Amniotic epithelial cell (primary cell): Measurements from ENCODE around the gene SLC7A7.
"Not testable (repeated sequence)": the region's sequence is repeated elsewhere in the genome, so short reads cannot be mapped to it uniquely, and the experiment has no call there.

Experiments used
- DNase-seq: peaks from one replicate; pipeline ENCODE4 v3.0.0-alpha.2; 2010; ENCODE audit warnings: low read depth

The SLC7A7 gene

DNA sequence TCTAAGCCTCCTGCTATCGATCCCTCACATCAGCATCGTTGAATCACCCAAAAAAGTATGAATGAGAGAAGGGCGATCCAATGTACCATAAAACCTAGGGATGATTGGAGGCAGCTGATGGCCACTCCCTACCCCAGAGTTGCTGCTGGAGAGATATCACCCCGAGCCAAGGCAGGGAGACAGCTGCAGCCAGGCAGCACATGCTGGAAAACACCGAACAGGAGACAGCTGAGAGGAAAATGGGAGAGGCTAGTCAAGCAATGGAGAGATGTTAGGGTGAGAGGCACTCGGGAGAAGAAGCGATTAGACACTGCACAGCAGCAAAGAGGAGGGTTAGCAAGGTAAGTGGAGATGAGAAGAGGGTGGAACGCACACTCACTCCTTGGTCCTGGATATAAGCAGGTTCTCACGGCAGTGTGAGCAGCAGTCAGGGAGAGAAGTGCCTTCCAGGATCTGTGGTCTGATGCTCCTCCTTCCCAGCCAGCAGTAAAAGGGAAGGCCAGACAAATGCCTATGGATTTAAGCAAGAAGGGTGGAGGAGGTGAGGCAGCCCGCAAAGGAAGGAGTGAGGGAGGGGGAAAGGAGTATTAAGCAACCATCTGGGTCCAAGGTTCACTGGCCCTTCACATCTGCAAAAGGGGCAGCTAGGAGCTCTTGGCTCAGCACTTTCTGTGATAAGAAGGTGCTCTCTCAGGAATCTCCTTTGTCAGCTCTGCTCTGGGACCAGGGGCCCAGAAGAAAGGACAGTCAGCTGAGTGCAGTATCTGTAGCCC, at the start of gene SLC7A7:
Gene SLC7A7 (minus strand): TSS at position 495 of the 773 bp plus-strand sequence. CDS start 2,037 bp downstream, outside the sequence.
- peak; percentile 87 for DNase-seq

DNA sequence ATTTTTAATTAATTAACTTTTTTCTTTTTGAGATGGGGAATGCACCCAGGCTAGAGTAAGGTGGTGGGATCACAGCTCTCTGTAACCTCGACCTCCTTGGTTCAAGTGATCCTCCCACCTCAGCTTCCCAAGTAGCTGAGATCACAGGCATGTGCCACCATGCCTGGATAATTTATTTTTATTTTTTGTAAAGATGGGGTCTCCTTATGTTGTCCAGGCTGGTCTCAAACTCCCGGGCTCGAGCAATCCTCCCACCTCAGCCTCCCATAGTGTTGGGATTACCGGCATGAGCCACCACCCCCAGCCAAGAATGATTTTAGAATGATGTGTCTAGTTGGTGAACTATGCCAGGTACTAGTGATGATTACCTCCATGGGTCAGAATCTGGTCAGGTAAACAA, 49.7 kb upstream of the SLC7A7 start:
- no peak for DNase-seq

DNA sequence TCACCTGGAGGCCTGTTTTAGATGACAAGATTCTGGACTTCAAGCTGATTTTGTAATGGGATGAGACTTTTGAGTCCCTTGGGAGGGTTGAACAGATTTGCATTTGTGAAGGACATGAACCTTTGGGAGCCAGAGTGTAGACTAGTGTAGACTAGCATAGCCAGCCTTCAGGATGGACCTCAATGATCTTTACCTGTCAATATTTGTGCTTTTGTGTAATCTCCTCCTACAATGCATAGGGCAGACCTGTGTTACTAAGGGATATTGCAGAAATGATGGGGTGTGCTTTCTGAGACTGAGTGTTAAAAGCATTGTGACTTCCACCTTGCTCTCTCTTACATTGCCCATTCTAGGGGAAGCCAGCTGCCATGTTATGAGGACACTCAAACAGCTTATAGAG, 46.4 kb upstream of the SLC7A7 start:
- no peak for DNase-seq

DNA sequence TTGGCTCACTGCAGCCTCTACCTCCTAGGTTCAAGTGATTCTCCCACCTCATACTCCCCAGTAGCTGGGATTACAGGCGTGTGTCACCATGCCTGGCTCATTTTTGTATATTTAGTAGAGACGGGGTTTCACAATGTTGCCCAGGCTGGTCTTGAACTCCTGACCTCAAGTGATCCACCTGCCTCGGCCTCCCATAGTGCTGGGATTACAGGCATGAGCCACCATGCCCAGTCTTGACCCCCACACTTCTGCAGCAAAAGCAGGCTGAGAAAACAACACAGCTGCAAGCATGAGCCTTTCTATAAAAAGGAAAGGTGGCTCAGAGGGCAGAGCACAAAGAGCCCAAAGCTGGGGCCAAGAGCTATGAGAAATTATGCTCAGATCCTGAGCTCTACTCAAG, 45.1 kb upstream of the SLC7A7 start:
- DNase-seq = not testable (repeated sequence)

DNA sequence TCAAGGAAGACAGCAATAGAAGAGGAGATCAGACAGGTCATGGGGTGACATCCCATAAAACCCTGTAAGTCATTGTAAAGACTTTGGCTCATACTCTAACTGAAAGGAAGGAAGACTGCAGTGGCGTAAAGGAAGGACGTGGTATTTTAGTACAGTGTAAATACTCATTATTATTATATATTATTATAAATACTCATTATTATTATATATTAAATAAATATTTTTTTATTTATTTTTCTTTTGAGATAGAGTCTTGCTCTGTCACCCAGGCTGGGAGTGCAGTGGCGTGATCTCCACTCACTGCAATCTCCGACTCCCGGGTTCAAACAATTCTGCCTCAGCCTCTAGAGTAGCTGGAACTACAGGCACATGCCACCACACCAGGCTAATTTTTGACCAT, 41.2 kb upstream of the SLC7A7 start:
- no peak for DNase-seq

DNA sequence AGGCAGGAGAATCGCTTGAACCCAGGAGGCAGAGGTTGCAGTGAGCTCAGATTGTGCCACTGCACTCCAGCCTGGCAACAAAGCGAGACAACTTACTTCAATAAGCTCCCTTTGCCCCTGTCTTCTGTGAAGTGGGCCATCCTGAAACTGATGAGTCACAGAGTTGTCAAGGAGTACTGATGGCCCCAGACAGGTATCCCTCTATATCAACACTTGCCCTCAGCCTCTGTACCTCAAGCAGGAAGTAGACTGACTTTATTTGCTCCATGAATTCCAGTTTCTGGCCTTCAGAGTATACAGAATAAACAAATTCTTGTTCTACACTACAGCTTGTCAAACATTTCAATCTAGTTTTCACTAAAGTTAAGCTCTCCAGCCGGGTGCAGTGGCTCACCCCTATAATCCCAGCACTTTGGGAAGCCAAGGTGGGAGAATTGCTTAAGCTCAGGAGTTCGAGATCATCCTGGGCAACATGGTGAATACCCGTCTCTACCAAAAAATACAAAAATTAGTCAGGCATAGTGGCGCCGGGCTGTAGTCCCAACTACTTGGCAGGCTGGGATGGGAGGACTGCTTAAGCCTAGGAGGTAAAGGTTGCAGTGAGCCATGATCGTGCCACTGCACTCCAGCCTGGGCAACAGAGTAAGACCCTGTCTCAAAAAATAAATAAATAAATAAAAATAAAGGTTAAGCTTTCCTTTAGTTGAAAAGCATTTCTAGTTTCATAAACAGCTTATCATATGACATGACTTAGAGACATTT, 39.9 kb upstream of the SLC7A7 start:
- no peak for DNase-seq

DNA sequence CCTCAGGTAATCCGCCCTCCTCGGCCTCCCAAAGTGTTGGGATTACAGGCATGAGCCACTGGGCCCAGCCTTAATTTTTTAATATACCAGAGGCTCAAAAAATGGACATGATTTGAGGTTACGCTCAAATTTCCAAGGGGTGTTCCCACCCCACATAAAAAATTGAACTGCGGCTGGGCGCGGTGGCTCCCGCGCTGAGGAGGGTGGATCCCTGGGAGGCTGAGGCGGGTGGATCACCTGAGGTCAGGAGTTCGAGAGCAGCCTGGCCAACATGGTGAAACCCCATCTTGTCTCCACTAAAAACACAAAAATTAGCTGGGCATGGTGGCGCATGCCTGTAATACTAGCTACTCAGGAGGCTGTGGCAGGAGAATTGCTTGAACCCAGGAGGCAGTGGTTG, 39.1 kb upstream of the SLC7A7 start:
- DNase-seq = not testable (repeated sequence)

DNA sequence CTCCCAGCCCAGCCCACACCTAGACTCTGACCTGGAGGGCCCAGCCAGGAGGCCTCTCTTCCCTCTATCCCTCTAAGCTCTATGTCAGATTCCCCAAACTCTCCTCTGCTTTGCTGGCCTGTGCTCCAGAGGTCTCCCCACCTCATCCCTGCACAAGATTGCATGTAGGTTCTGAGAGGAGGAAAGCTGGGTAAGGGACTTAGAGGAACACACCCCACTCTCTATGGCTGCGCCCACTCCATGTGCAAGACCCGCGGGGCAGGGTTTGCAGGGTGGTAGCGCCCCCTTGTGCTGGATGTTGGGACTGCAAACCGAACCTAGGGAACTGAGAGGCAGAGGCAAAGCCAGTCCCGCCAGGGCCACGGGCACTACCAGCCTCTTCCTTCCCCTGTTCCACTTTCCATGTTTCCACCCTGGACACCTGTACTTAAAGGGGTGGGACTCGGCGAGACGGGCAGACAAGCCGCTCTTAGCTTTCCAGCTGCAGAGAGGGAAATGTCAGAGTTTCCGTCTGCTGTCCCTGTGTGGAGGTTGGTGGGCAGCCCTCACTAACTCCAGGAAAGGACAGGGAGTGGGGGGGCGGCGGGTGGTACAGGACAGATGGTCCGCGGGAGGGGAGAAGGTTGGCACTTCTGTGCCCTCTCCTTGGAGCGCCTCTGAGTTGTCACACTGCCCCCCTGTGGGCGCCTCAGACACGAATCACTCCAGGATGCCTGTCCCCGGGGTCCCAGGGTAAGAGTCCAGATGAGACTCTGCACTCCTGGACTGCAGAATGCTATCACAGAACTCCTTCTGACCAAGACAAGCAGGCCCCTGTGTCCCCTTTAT, 37.9 kb upstream of the SLC7A7 start:
- DNase-seq = peak; percentile 72

DNA sequence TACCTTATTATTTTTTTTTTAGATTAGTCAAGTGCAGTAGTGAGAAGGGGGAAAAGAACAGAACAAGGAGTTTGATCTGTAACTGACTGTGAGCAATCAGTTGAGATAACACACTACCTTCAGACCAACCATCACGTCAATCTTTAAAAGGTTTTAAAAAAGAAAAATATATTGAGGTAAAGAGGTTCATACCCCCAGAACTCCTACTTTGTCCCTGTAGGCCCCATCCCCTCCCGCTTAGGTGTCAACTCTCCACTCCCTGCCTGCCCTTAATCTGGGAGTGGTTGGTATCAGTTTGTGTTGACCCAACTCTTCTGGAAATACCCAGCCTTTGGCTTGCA, 37.3 kb upstream of the SLC7A7 start:
- no peak for DNase-seq

DNA sequence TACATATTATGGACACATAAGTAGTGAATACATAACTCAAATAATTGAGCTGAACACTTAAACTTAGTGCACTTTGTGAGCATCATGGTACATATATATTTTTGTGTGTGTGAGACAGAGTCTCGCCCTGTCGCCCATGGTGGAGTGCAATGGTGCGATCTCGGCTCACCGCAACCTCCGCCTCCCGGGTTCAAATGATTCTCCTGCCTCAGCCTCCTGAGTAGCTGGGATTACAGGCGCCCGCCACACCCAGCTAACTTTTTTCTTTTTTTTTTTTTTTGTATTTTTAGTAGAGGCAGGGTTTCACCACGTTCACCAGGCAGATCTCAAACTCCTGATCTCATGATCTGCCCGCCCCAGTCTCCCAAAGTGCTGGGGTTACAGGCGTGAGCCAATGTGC, 36.9 kb upstream of the SLC7A7 start:
- not testable (repeated sequence) for DNase-seq

DNA sequence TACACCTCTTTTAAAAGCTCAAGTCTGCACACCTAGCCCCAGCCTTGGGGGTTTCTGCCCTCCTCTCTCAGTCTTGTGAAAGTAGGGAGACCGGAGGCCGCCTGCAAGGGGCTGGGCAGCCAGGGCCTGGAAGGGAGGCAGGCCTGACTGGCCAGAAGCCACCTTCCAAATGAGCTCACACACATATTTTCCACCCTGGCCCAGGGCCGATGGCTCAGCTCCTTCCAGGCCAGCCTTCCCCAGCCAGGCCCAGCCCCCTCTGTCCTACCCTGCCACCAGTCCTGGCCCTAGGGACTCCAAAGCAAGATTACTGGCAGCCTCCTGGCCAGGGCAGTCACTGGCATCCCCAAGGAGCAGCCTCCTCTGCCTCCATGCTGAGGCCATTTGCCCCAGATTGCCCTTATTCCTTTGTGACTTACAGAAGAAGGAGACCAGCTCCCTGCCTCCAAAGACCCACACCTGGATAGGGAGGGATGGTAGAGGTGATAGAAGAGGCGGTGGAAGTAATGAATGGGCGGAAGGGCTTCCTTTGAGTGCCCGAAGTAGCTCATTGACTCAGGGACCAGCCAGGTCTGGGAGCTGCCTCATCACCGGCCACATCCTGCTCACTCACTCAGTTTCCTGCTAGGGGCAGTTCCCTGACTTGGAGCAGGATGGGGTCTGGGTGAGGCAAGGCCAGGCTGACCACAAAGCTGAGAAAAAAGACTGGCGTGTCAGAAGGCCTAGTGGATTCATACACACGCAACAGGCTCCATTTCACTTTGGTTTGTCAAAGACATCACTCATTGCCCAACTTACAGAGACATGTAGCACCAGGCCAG, 35.9 kb upstream of the SLC7A7 start:
- peak; percentile 94 for DNase-seq

DNA sequence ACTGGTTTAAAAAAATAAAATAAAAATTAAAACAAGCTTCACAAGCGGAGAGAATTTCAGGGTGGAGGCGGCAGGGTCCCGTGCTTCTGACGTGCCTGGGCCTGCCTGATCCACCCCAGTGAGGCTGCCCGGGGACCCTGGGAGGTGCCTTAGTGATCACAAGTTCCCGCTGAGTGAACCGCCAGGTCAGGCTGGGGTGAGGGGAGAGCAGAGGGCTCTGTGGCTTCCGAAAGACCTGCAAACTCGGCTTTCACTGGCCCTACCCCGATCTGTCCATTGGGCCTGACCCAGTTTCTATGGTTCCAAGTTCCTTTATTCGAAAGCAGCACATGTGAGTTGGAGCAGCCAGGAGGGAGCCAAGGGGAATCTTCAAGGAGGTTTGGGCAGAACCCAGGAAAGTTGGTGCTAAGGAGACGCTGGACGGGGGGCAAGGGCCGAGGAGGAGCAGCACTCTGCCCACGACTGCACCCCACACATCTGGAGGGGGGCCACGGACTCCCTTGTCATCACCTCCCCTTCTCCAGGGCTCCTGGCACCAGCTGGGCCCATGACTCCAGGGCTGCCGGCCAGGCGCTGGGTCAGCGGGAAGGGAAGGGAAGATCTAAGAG, 34.1 kb upstream of the SLC7A7 start:
- no peak for DNase-seq

DNA sequence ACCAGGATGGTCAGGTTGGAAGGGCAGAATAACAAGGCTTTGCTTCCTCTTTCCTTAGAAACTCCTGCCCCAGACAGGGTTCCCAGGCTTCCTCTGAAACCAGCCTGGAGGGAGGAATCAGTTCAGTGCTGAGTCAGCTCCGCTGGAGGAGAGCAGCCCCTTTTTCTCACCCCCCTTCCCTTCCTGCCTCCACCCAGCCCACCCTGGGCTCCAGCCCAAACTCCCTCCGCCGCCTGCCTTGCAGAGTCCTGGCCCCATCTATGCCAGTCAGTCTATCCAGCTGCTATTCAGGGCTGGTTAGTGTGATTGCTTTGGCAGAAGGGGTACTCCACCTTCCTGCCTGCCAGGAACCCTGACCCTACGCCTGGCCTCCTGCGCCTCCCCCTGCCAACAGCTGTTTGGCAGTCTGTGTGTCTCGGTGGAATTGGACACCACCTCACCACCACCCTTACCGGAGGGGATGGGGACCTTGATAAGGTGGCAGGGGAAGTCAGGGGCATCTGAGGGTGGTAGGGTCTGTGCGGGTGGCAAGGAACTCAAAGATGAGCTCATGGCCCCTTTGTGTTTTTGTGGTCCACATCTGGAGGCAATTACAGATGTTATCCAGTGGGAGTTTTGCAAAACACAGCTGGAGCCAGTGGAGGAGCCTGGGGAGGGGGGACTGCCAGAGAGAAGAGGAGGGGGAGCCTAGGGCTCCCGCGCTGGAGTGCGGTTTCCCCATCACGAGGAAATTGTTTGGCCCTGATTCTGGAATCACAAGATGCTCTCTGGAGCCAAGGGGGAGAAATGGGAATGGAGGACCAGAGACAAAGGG, 33.3 kb upstream of the SLC7A7 start:
- peak; percentile 81 for DNase-seq

DNA sequence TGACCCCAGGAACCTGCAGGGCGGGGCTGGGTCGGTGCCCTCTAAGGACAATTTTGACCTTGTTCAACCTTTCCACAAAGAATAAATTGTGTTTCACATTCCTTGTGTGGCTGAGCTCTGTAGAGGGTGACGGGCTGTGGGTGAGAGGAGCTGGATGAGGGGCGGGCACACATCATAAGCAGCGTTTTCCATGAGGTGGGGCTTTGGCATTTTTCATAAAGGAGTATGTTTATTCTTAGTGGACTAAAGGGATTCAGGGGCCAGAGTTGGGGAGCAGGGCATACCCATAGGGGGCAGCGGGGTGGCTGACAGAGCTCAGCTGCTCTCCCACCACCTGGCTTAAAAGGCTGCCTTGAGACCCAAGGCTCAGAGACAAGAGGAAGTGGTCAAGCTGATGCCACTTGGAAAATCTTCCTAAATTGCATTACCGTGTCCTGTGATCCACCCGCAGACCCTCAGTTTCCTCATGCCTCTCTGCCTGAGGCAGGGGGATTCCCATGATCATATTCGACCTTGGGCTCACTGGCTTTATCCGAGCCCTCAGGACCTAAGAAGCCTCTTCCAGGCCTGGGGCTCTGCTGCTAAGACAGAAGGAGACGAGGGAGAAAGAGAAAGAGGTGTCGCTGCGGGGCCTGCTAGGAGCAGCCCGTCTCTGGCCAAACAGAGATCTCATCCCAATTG, 32.6 kb upstream of the SLC7A7 start:
- DNase-seq = peak; percentile 61

DNA sequence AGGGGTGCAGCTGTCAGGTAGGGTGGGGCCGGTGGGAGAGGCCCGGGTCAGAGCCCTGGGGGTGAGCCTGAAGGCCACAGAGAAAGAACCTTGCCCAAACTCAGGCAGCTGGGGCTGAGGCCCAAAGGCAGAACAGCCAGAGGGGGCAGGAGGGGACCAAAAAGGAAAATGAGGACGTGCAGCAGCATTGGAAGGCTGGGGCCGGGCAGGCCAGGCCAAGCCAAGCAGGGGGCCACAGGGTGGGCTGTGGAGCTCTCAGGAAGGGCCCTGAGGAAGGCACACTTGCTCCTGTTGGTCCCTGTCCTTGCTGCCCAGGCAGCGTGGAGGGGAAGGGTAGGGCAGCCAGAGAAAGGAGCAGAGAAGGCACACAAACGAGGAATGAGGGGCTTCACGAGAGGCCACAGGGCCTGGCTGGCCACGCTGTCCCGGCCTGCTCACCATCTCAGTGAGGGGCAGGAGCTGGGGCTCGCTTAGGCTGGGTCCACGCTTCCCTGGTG, 31.6 kb upstream of the SLC7A7 start:
- DNase-seq = no peak

DNA sequence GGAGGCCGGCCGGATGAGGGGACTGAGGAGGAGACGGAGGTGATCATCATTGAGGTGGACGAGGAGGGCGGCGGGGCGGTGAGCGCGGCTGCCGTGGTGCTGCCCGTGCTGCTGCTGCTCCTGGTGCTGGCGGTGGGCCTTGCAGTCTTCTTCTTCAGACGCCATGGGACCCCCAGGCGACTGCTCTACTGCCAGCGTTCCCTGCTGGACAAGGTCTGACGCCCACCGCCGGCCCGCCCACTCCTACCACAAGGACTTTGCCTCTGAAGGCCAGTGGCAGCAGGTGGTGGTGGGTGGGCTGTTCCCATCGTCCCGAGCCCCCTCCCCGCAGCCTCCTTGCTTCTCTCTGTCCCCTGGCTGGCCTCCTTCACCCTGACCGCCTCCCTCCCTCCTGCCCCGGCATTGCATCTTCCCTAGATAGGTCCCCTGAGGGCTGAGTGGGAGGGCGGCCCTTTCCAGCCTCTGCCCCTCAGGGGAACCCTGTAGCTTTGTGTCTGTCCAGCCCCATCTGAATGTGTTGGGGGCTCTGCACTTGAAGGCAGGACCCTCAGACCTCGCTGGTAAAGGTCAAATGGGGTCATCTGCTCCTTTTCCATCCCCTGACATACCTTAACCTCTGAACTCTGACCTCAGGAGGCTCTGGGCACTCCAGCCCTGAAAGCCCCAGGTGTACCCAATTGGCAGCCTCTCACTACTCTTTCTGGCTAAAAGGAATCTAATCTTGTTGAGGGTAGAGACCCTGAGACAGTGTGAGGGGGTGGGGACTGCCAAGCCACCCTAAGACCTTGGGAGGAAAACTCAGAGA, 30.8 kb upstream of the SLC7A7 start:
- no peak for DNase-seq

DNA sequence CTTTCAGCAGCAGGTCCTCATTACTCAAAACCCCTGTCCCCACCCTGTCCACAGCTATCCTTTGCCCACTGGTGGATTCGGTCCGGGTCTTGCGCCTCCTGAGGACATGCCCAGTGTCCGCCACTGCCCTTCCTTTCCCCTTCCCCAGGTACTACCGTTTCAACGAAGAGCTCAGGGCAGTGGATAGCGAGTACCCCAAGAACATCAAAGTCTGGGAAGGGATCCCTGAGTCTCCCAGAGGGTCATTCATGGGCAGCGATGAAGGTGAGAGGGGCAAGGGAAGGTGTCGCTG, 29.8 kb upstream of the SLC7A7 start:
- DNase-seq = no peak

DNA sequence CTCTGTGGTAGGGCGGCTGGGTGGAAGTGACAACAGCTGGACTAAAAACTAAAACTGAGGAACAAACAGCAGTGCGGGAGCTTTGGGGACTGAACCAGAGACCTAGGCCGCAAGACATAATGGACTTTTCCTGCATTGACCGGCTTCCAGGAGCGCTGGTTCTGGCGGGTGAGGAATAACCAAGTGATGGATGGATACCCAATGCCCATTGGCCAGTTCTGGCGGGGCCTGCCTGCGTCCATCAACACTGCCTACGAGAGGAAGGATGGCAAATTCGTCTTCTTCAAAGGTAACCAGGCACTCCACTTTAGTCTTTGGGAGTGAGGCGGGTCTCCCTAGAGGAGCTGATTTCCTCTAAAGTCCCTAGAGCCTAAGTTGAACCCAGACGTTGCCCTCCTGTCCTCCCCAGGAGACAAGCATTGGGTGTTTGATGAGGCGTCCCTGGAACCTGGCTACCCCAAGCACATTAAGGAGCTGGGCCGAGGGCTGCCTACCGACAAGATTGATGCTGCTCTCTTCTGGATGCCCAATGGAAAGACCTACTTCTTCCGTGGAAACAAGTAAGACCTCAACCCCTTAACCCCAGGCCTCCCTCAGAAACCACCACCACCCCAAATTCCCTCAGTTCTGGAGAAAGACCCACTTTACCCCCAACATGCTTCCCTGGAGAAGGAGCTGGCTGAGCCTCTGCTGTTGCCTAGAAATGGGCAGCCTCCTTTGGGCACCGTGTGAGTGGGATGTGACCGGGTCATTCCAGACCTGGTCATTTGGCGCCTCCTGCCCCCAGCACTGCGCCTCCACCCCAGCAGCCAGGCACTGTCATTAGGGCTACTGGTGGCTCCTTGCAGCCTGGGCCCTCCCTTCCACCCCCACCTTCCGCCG, 29.2 kb upstream of the SLC7A7 start:
- DNase-seq = no peak
